Ovary (tissue), 9 donors: Measurements from ENCODE around the gene CDCP1. TPM values are rescaled to one million over a fixed set of nuclear protein-coding genes. Genes with fewer than 3 reads are reported as not detected.

ENCODE experiments used
- DNase-seq, 5 donors: peaks; one replicate each; pipeline ENCODE4 v3.0.0-alpha.2; 2019 to 2020
- H3K27ac ChIP-seq, 2 donors: fragments of 200-600 bp; one replicate each; pipeline versions ENCODE4 v1.5.1 to v1.8.0; 2019 to 2022
- H3K27me3 ChIP-seq: fragments of 200-600 bp; one replicate; pipeline ENCODE4 v1.8.0; 2022
- H3K36me3 ChIP-seq: fragments of 200-600 bp; sonication (generic); one replicate; pipeline ENCODE4 v1.5.1; 2019
- H3K4me1 ChIP-seq: one replicate; pipeline ENCODE4 v1.8.1; 2013; ENCODE audit warnings: mild to moderate bottlenecking, moderate library complexity; ENCODE audit not compliant: insufficient read depth
- H3K4me3 ChIP-seq: fragments of 200-600 bp; sonication (generic); one replicate; pipeline ENCODE4 v1.5.1; 2017
- H3K9me3 ChIP-seq, 2 donors: fragments of 200-600 bp in 1 of 2; sonication (generic) in 1 of 2; one replicate each; pipeline versions ENCODE4 v1.5.1 to v1.8.1; 2013 to 2019; ENCODE audit warnings: mild to moderate bottlenecking in 1 of 2, moderate library complexity in 1 of 2
- EP300 ChIP-seq: sonication (generic); formaldehyde crosslinking; IDR thresholded peaks from one replicate; pipeline ENCODE4 v1.6.1; 2017; ENCODE audit warnings: antibody characterized with exemption
- POLR2A ChIP-seq: fragments of 450-650 bp; IDR thresholded peaks from one replicate; pipeline ENCODE4 v1.6.1; 2017; ENCODE audit warnings: antibody characterized with exemption, mild to moderate bottlenecking, moderate library complexity
- WGBS, 3 donors: extraction: QIAGEN DNeasy Blood & Tissue Kit in 1 of 3; methylation state at CpG; one replicate each; pipeline versions ENCODE4 v1.1.5 to v1.1.7; 2013 to 2017; 5-methylcytosine and 5-hydroxymethylcytosine counted together
- intact Hi-C, 4 donors: fragments of 100-400 bp; cut with DNase I; formaldehyde crosslinking; loops; one replicate each; pipeline versions ENCODE4 v1.11.0 to v1.15.1; 2022 to 2023
- polyA plus RNA-seq, 2 donors: library from polyadenylated mRNA; stranded (reverse); fragments of 200-250 nt in 1 of 2; fragments of 350-450 nt in 1 of 2; fragmentation: Illumina TruSeq in 1 of 2; extraction: RNeasy Lipid Tissue Mini Kit (QIAGEN cat#74804) in 1 of 2; gene quantifications; one replicate each; pipeline ENCODE4 v1.2.3, GENCODE V29; 2013 to 2014
- total RNA-seq, 7 donors: library from RNA; depleted of rRNA in 2 of 7; stranded (reverse); fragments of >200 nt in 2 of 7; fragmentation: NEBNext Ultra II Directional in 3 of 7; extraction: Animal tissue kit (Norgen Biotek cat#: 25700) in 3 of 7; gene quantifications; one replicate each; pipeline versions ENCODE4 v1.1.0 to v1.2.4, GENCODE V29; 2016 to 2023
- TF ChIP-seq, protein P1 (sequence below), 3 donors: fragments of 450-650 bp in 2 of 3; fragments of 200-600 bp in 1 of 3; IDR thresholded peaks; one replicate each; pipeline versions ENCODE4 v1.5.1 to v1.8.0; 2016 to 2022; ENCODE audit warnings: antibody characterized with exemption in 3 of 3, mild to moderate bottlenecking in 1 of 3
- donor health status: DM: no; HTN: no; CAD: no; lungs with moderate emphysema.
- donor health status: DM: no; HTN: no; CAD: no.
- donor health status: Bipolar disorder and iron deficiency.
- donor health status: DM: yes; HTN: yes; CAD: no.
- donor health status: DM: no; HTN: no; CAD: no.
- donor health status: DM: yes; HTN: yes; CAD: no.

Gene CDCP1
- total and polyA plus RNA-seq, 9 donors: 0.12 to 14.4 (median 1.7) TPM

GRCh38 chr3:45090855-45091254 is 55.3 kb downstream of the CDCP1 start:
- Histone ChIP-seq H3K4me3 (no peak overlapping the region), H3K4me1 (no peaks in the 10 kb centered on the region), H3K36me3 (no peaks in the 10 kb centered on the region), H3K27ac (no peak overlapping the region), H3K9me3 (no peaks in the 10 kb centered on the region), H3K27me3 (no peaks in the 10 kb centered on the region)
- DNase-seq: no peak
- intact Hi-C loops: no loop called here
- TF ChIP-seq POLR2A (no peak), EP300 (no peak)
- TF ChIP-seq, protein P1, sequence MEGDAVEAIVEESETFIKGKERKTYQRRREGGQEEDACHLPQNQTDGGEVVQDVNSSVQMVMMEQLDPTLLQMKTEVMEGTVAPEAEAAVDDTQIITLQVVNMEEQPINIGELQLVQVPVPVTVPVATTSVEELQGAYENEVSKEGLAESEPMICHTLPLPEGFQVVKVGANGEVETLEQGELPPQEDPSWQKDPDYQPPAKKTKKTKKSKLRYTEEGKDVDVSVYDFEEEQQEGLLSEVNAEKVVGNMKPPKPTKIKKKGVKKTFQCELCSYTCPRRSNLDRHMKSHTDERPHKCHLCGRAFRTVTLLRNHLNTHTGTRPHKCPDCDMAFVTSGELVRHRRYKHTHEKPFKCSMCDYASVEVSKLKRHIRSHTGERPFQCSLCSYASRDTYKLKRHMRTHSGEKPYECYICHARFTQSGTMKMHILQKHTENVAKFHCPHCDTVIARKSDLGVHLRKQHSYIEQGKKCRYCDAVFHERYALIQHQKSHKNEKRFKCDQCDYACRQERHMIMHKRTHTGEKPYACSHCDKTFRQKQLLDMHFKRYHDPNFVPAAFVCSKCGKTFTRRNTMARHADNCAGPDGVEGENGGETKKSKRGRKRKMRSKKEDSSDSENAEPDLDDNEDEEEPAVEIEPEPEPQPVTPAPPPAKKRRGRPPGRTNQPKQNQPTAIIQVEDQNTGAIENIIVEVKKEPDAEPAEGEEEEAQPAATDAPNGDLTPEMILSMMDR (IDR thresholded peaks at IDR 0.05): no peak
- WGBS, 3 donors: 92 to 98% (median 93%) methylated on average over 4 of the region's 4 CpGs

DNA sequence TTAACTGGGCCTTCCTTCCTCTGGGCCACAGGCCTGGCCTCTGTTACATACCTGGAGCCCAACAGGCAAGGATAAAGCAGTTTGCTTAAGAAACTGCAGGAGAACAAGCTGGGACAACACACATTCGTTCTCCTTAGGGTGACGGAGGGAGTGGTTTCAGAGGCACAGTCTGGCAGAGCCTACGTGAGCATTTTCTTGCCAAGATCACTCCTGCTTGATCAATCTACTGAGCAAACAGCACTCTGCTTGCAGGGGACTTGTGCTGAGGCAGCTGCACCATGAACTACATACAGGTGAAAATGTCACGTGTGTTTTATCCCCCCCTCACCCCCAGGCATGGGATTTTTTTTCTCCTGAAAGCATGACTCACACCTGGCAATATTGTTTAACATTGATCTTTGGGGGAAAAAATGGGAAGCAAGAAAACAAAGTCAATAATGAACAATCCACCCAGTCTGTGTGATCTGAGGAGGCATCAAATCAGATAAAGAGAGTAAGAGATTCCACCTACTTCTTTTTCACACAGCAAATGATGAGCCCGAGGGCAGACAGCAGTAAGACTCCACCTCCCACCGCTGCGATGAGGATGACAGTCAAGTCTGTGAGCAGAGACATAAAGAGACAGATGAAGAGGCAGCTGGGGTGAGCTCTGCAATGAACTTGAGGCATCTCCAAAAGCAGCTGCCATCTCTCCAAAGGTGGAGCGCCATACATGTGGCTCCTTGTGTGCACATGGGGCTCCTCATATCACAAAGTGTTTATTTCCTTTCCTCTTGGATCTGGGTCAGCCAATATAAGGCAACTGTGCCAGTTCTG is 57.4 kb downstream of the CDCP1 start:
- TF ChIP-seq EP300 (no peak), POLR2A (no peak)
- TF ChIP-seq, protein P1 (IDR thresholded peaks at IDR 0.05): no peak
- intact Hi-C loops: no loop called here
- no peak overlapping the region for H3K4me3 ChIP-seq
- no peaks in the 10 kb centered on the region for H3K27me3 ChIP-seq
- no peak for DNase-seq
- no peaks in the 10 kb centered on the region for H3K4me1 ChIP-seq
- no peak overlapping the region for H3K27ac ChIP-seq
- H3K36me3 ChIP-seq: no peaks in the 10 kb centered on the region
- WGBS, 3 donors: 74 to 82% (median 77%) methylated on average over 8 of the region's 8 CpGs
- no peaks in the 10 kb centered on the region for H3K9me3 ChIP-seq

DNA sequence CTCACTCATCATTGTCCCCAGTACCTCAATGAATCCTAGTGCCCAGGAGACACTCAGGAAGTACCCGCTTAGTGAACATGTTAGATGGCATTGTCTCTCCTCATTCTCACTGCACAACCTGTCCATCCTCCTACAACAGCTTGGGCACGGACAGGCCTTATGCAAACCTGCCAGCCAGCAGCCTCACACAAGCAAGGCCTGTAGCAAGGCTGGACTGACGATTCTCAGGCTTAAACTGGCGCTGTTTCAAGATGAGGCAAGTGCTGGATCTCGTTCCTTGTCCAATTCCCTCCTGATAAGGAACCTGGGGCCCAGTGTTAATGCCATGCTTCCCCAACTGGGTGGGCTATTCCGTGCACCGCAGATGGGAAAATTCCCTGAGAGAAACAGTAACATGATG is 59.0 kb downstream of the CDCP1 start:
- intact Hi-C loops: no loop called here
- 71 to 80% (median 76%) methylated on average over 7 of the region's 7 CpGs for WGBS, 3 donors

GRCh38 chr3:45084820-45085816 is 61.1 kb downstream of the CDCP1 start:
- intact Hi-C loops: no loop called here
- H3K9me3 ChIP-seq: no peaks in the 10 kb centered on the region
- no peak overlapping the region for H3K27ac ChIP-seq
- H3K36me3 ChIP-seq: no peaks in the 10 kb centered on the region
- DNase-seq: no peak
- H3K4me1 ChIP-seq: no peaks in the 10 kb centered on the region
- H3K4me3 ChIP-seq: no peak overlapping the region
- TF ChIP-seq EP300: no peak
- TF ChIP-seq POLR2A: no peak
- TF ChIP-seq, protein P1 (IDR thresholded peaks at IDR 0.05): no peak
- H3K27me3 ChIP-seq: no peaks in the 10 kb centered on the region
- 72 to 81% (median 73%) methylated on average over 13 of the region's 13 CpGs for WGBS, 3 donors

More for the DNA sequence above, 59.0 kb downstream of the CDCP1 start:
- H3K36me3 ChIP-seq: no peaks in the 10 kb centered on the region
- H3K27ac ChIP-seq: no peak overlapping the region
- no peaks in the 10 kb centered on the region for H3K9me3 ChIP-seq
- H3K4me3 ChIP-seq: no peak overlapping the region
- no peaks in the 10 kb centered on the region for H3K27me3 ChIP-seq
- TF ChIP-seq EP300 (no peak), POLR2A (no peak)
- TF ChIP-seq, protein P1 (IDR thresholded peaks at IDR 0.05): no peak
- no peaks in the 10 kb centered on the region for H3K4me1 ChIP-seq
- DNase-seq: no peak
